PC-9 (cell line): ENCODE results near the gene GPR148.

ENCODE experiments used
- CTCF ChIP-seq: fragments of 200-600 bp; sonication (generic); conservative IDR thresholded peaks from 2 replicates; pipeline ENCODE4 v1.6.1; 2017; ENCODE audit warnings: mixed run types, antibody characterized with exemption, mild to moderate bottlenecking, moderate library complexity
- EZH2 ChIP-seq: fragments of 200-600 bp; sonication (generic); IDR thresholded peaks from 2 replicates; pipeline ENCODE4 v1.8.0; 2017; ENCODE audit warnings: antibody characterized with exemption, low read depth

GRCh38 chr2:130737592-130737991 lies 8.7 kb downstream of the GPR148 start:
- TF ChIP-seq CTCF (no peak), EZH2 (no peak)
